Measurements from ENCODE around the gene SYT7.

DNA sequence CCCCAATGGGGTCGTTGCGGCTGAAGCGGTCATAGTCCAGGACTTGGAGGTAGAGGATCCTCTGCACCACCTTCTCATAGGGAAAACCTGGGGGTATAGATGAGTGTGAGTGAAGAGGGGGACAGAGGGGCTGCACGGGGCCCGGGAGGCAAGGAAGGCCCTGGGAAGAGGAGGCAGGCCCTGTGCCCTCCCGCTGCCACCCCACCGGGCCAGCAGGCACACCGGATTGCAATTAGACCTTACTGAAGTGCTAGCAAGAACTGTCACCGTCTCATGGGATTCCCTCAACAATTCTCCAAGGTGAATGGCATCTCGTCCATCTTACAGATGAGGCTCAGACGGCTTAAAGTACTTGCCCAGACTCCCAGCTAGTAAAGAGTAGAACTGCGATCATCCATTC lies 56.4 kb downstream of the SYT7 start:
- TF ChIP-seq SUZ12 (IDR thresholded peaks at IDR 0.05; ENCODE audit: extremely low read depth, insufficient read depth, insufficient read length) (no peak), ZNF274 (IDR thresholded peaks at IDR 0.05; ENCODE audit: low read depth, low read length) (no peak)
